HG02973 (cell line): ENCODE results near the gene PAX5.

Experiments
- ATAC-seq: cut with Tn5 transposase; IDR thresholded peaks from one replicate; pipeline ENCODE4 v1.9.1; 2021; ENCODE audit warnings: moderate library complexity; ENCODE audit not compliant: unreplicated experiment

The PAX5 gene

GRCh38 chr9:36865731-36866635 is 168.1 kb downstream of the PAX5 start:
- ATAC-seq, result no peak

GRCh38 chr9:36864491-36865410 is 169.3 kb downstream of the PAX5 start:
- no peak for ATAC-seq

- ATAC-seq, result no peak
These were observed 171.6 kb downstream of the PAX5 start for GRCh38 chr9:36862206-36863145.

GRCh38 chr9:36861528-36862205 is 172.4 kb downstream of the PAX5 start:
- ATAC-seq, result no peak

GRCh38 chr9:36858805-36859375 is 175.2 kb downstream of the PAX5 start:
- ATAC-seq, result no peak

- ATAC-seq, result no peak
These were observed 178.4 kb downstream of the PAX5 start for GRCh38 chr9:36855448-36856315.

- ATAC-seq, result no peak
These were observed 179.3 kb downstream of the PAX5 start for GRCh38 chr9:36854751-36855150.

- ATAC-seq, result no peak
These were observed 180.0 kb downstream of the PAX5 start for GRCh38 chr9:36854034-36854433.

- no peak for ATAC-seq
These were observed 180.8 kb downstream of the PAX5 start for GRCh38 chr9:36853233-36853632.

GRCh38 chr9:36849943-36850342 is 184.1 kb downstream of the PAX5 start:
- no peak for ATAC-seq

- ATAC-seq, result no peak
These were observed 185.1 kb downstream of the PAX5 start for GRCh38 chr9:36848946-36849345.

GRCh38 chr9:36847781-36848673 is 186.0 kb downstream of the PAX5 start:
- no peak for ATAC-seq

- no peak for ATAC-seq
These were observed 187.4 kb downstream of the PAX5 start for GRCh38 chr9:36846621-36847020.

- no peak for ATAC-seq
These were observed 188.2 kb downstream of the PAX5 start for GRCh38 chr9:36845844-36846243.

GRCh38 chr9:36844961-36845360 is 189.1 kb downstream of the PAX5 start:
- ATAC-seq, result no peak

- no peak for ATAC-seq
These were observed 190.1 kb downstream of the PAX5 start for GRCh38 chr9:36843964-36844363.

GRCh38 chr9:36842560-36843530 is 191.2 kb downstream of the PAX5 start:
- ATAC-seq, result no peak
